NB4 (cell line): ENCODE measurements around the gene AKR1B1.
"Not testable (repeated sequence)": the region's sequence is repeated elsewhere in the genome, so short reads cannot be mapped to it uniquely, and the experiment has no call there.

Experiments used
- DNase-seq: peaks from one replicate; pipeline ENCODE4 v3.0.0; 2010; ENCODE audit warnings: low read depth
- H3K4me3 ChIP-seq: one replicate; pipeline ENCODE4 v1.5.1; 2011; ENCODE audit warnings: mild to moderate bottlenecking, low read depth, low read length, moderate library complexity
- MYC ChIP-seq: IDR thresholded peaks from 2 replicates; pipeline ENCODE4 v1.6.1; 2011; ENCODE audit warnings: low read depth, low read length
- POLR2A ChIP-seq: IDR thresholded peaks from 2 replicates; pipeline ENCODE4 v1.6.1; 2011; ENCODE audit warnings: mild to moderate bottlenecking; ENCODE audit not compliant: insufficient read length; ENCODE audit errors: extremely low read depth
- TF ChIP-seq, protein P1 (sequence below): IDR thresholded peaks from one replicate; pipeline ENCODE4 v1.5.1; 2012; ENCODE audit warnings: low read depth, low read length
- TF ChIP-seq, protein P2 (sequence below): IDR thresholded peaks from 2 replicates; pipeline ENCODE4 v1.6.1; 2011; ENCODE audit warnings: low read depth, low read length

The AKR1B1 gene

DNA sequence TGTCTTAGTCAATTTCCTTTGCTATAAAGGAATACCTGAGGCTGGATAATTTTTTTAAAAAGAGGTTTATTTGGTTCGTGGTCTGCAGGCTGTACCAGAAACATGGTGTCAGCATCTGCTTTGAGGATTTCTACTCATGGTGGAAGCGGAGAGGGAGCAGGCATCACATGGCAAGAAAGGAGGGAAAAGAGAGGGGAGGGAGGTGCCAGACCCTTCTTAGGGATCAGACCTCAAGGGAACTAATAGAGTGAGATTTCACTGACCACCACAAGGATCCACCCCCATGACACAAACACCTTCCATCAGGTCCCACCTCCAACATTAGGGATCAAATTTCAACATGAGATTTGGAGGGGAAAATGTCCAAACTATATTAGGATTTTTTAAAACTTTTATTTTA lies 41.5 kb upstream of the AKR1B1 start:
- no peak for DNase-seq
- TF ChIP-seq, protein P1, sequence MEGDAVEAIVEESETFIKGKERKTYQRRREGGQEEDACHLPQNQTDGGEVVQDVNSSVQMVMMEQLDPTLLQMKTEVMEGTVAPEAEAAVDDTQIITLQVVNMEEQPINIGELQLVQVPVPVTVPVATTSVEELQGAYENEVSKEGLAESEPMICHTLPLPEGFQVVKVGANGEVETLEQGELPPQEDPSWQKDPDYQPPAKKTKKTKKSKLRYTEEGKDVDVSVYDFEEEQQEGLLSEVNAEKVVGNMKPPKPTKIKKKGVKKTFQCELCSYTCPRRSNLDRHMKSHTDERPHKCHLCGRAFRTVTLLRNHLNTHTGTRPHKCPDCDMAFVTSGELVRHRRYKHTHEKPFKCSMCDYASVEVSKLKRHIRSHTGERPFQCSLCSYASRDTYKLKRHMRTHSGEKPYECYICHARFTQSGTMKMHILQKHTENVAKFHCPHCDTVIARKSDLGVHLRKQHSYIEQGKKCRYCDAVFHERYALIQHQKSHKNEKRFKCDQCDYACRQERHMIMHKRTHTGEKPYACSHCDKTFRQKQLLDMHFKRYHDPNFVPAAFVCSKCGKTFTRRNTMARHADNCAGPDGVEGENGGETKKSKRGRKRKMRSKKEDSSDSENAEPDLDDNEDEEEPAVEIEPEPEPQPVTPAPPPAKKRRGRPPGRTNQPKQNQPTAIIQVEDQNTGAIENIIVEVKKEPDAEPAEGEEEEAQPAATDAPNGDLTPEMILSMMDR, result no peak
- TF ChIP-seq MYC, result no peak
- TF ChIP-seq, protein P2, sequence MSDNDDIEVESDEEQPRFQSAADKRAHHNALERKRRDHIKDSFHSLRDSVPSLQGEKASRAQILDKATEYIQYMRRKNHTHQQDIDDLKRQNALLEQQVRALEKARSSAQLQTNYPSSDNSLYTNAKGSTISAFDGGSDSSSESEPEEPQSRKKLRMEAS, result no peak
- H3K4me3 ChIP-seq, result no peak overlapping the region

DNA sequence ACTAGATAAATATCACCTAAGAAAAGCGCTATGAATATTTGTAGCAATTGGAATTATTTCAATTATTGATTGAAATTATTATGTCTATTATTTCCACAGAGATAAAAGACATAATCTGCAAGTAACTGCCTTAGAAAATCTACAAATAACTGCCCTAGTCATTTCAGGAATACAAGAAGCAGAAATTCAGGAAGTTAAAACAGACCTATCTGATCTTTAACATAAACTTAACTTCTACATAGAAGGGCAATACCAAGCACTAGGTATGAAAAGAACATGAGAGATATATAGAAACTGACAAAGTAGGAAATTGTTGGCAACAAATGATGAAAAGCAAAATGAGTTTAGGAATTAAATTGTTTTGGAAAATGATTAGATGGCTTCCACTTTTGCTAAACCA lies 36.6 kb upstream of the AKR1B1 start:
- DNase-seq, result no peak
- no peak overlapping the region for H3K4me3 ChIP-seq
- TF ChIP-seq, protein P2, result no peak
- TF ChIP-seq, protein P1, result no peak
- no peak for TF ChIP-seq POLR2A
- no peak for TF ChIP-seq MYC

- H3K4me3 ChIP-seq, result no peak overlapping the region
- TF ChIP-seq, protein P2, result no peak
- TF ChIP-seq MYC (no peak), POLR2A (no peak)
- TF ChIP-seq, protein P1, result no peak
- DNase-seq, result no peak
Measured at GRCh38 chr7:134493091-134493490, 34.2 kb upstream of the AKR1B1 start.

DNA sequence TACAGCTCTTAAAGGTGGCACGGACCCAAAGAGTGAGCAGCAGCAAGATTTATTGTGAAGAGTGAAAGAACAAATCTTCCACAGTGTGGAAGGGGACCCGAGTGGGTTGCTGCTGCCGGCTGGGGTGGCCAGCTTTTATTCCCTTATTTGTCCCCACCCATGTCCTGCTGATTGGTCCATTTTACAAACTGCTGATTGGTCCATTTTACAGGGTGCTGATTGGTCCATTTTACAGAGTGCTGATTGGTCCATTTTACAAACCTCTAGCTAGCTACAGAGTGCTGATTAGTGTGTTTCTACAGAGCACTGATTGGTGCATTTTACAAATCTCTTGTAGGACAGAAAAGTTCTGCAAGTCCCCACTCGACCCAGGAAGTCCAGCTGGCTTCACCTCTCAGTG lies 28.8 kb upstream of the AKR1B1 start:
- DNase-seq, H3K4me3 ChIP-seq: not testable (repeated sequence)

DNA sequence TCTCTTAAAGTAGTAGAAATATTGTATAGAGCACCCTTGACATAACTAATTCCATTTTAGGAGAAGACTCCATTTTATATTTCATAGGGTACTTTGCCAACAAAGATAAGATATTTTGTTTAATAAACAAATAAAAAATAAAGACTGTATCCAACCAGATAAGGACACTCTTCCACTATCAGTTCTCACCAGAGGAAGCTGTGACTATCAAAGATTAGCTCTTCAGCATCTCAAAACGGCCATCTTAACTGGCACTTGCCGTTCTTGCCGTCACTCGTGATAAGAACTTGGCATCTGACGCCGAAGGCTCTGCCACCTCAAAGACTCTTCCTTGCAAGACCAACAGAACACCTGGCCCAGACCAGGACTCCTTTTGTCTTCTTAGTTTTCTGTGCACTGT lies 26.3 kb upstream of the AKR1B1 start:
- no peak overlapping the region for H3K4me3 ChIP-seq
- DNase-seq, result no peak
- TF ChIP-seq POLR2A (no peak), MYC (no peak)
- TF ChIP-seq, protein P1, result no peak
- TF ChIP-seq, protein P2, result no peak

GRCh38 chr7:134483296-134483695 lies 24.4 kb upstream of the AKR1B1 start:
- DNase-seq, result no peak
- TF ChIP-seq, protein P1, result no peak
- TF ChIP-seq, protein P2, result no peak
- no peak for TF ChIP-seq MYC
- TF ChIP-seq POLR2A, result no peak
- H3K4me3 ChIP-seq, result no peak overlapping the region
